Activated CD4-positive, alpha-beta T cell treated with anti-CD3 and anti-CD28 coated beads, Interleukin-2, amount 10 ng/mL, durations not matched to agents 7 days and 5 days (primary cell): ENCODE data around the gene PRKAR1B. TPM values are rescaled to one million over a fixed set of nuclear protein-coding genes. Genes with fewer than 3 reads are reported as not detected.
"Not testable (repeated sequence)": the region's sequence is repeated elsewhere in the genome, so short reads cannot be mapped to it uniquely, and the experiment has no call there.

ENCODE experiments used
- CTCF ChIA-PET: fragments of 350-600 bp; sonication (Branson Sonifier 250); formaldehyde crosslinking; loops from one replicate; lab custom pipeline; 2021; ENCODE audit warnings: antibody characterized with exemption; lab: Charles Lee
- POLR2A ChIA-PET: fragments of 350-600 bp; sonication (Branson Sonifier 250); formaldehyde crosslinking; loops from one replicate; lab custom pipeline; 2021; ENCODE audit warnings: antibody characterized with exemption; lab: Charles Lee
- DNase-seq: peaks from one replicate; pipeline ENCODE4 v3.0.0-alpha.2; 2020
- H3K27ac Mint-ChIP-seq: one replicate; pipeline ENCODE4 v1.8.0; 2021; ENCODE audit warnings: mild to moderate bottlenecking, moderate library complexity, mixed read lengths
- H3K27me3 Mint-ChIP-seq: one replicate; pipeline ENCODE4 v1.8.0; 2021; ENCODE audit warnings: mixed read lengths
- H3K36me3 Mint-ChIP-seq: one replicate; pipeline ENCODE4 v1.8.0; 2021; ENCODE audit warnings: low read depth, mixed read lengths
- H3K4me1 Mint-ChIP-seq: one replicate; pipeline ENCODE4 v1.8.0; 2021; ENCODE audit warnings: mixed read lengths
- H3K4me3 Mint-ChIP-seq: one replicate; pipeline ENCODE4 v1.8.0; 2021; ENCODE audit warnings: mild to moderate bottlenecking, moderate library complexity, mixed read lengths
- H3K9me3 Mint-ChIP-seq: one replicate; pipeline ENCODE4 v1.8.0; 2021; ENCODE audit warnings: mixed read lengths
- total RNA-seq, 2 experiments: library from RNA; stranded (reverse); gene quantifications; one replicate each; pipeline ENCODE4 v1.2.3, GENCODE V29; 2021

Gene PRKAR1B
- total RNA-seq, 2 experiments from 2014 or later: 29.8 to 32.5 TPM

DNA sequence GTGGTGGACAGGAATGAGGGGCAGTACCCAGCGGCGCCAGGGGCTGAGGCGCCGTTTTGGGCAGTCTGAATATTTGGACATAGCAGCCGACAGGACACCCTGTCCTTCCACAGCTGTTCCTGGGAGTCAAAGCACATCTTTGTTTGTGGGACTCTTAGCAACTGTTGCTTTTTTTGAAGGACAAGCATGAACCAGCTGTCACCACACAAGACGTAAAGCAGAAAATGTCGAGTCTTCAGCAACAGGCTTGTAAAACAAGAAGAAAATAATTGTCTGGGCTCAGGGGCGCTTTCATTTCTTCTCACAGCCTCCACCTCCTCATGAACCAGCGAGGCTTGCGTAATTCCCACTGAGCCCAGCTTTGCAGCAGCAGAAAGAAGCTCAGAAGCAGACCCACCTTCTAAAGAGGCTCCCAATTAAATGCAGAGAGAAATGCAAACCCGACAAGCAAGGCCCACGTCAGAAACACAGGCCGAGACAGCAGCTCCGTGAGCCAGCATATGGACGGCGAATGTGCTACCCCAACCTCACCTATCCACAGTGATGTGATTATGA lies 69.4 kb downstream of the PRKAR1B start:
- no peaks in the 10 kb centered on the region for H3K27me3 Mint-ChIP-seq
- no peak overlapping the region for H3K27ac Mint-ChIP-seq
- POLR2A ChIA-PET: no interaction called here
- CTCF ChIA-PET: no interaction called here
- H3K4me3 Mint-ChIP-seq: no peak overlapping the region
- DNase-seq: no peak
- peaks cover 9% of the 10 kb centered on the region for H3K9me3 Mint-ChIP-seq
- H3K36me3 Mint-ChIP-seq: peaks cover 12% of the 10 kb centered on the region
- H3K4me1 Mint-ChIP-seq: peaks cover 2% of the 10 kb centered on the region

DNA sequence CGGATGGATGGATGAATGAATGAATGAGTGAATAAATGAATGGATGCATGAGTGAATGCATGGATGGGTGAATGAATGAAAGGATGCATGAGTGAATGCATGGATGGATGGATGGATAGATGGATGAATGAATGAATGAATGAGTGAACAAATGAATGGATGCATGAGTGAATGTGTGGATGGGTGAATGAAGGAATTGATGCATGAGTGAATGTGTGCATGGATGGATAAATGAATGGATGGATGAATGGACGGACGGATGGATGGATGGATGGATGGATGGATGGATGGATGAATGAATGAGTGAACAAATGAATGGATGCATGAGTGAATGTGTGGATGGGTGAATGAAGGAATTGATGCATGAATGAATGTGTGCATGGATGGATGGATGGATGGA lies 70.1 kb downstream of the PRKAR1B start:
- peaks cover 11% of the 10 kb centered on the region for H3K36me3 Mint-ChIP-seq
- CTCF ChIA-PET, H3K27ac Mint-ChIP-seq, POLR2A ChIA-PET, DNase-seq, H3K4me3 Mint-ChIP-seq, H3K9me3 Mint-ChIP-seq, H3K27me3 Mint-ChIP-seq, H3K4me1 Mint-ChIP-seq: not testable (repeated sequence)

DNA sequence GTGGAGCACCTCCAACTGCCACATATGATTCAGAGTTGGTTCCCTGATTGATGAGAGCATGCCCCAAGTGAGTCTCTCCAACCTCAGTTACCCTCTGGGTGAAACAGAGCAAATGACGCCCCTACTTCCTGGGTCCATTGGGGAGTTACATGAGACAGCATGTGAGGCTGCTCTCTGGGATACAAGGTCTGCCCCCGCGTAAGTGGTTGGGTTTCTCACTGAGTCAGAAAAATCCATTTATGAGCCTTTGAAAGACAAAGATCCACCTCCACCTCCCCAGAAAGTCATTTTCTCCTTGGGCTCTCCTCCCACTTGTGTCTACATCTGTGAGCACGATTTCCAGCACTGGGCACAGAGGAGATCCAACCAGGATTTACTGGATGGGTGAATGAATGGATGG lies 71.3 kb downstream of the PRKAR1B start:
- CTCF ChIA-PET: no interaction called here
- no peak for DNase-seq
- no peaks in the 10 kb centered on the region for H3K4me1 Mint-ChIP-seq
- peaks cover 9% of the 10 kb centered on the region for H3K9me3 Mint-ChIP-seq
- no peaks in the 10 kb centered on the region for H3K27me3 Mint-ChIP-seq
- peaks cover 11% of the 10 kb centered on the region for H3K36me3 Mint-ChIP-seq
- H3K27ac Mint-ChIP-seq: no peak overlapping the region
- POLR2A ChIA-PET: no interaction called here
- H3K4me3 Mint-ChIP-seq: no peak overlapping the region

DNA sequence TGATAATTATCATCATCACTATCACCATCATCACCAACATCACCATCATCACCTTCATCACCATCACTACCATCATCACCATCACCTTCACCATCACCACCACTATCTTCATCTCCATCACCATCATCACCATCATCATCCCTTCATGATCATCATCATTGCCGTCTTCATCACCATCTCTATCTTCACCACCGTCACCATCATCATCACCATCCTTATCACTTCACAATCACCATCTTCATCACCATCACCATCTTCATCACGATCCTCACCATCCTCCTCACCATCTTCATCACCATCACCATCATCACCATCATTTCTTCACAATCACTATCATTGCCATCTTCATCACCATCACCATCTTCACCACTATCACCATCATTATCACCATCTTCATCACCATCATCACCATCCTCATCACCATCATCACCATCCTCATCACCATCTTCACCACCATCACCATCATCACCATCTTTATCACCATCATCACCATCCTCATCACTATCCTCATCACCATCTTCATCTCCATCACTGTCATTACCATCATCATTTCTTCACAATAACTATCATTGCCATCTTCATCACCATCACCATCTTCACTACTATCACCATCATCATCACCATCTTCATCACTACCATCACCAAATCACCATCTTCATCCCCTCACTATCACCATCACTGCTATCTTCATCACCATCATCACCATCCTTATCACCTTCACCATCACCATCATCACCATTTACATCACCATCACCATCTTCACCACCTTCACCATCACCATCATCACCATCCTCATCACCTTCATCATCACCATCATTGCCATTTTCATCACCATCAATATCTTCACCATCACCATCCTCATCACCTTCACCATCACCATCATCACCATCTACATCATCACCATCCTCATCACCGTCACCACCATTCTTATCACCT lies 73.0 kb downstream of the PRKAR1B start:
- no peaks in the 10 kb centered on the region for H3K4me1 Mint-ChIP-seq
- H3K27me3 Mint-ChIP-seq: no peaks in the 10 kb centered on the region
- H3K4me3 Mint-ChIP-seq: no peak overlapping the region
- ChIA-PET POLR2A (no interaction called here), CTCF (interaction anchor here (0.5 kb wide), 1 partner anchor 114 kb away, joined by 4 read pairs; no protein-coding TSS in a partner anchor)
- H3K36me3 Mint-ChIP-seq: peaks cover 8% of the 10 kb centered on the region
- DNase-seq: no peak
- peaks cover 6% of the 10 kb centered on the region for H3K9me3 Mint-ChIP-seq
- H3K27ac Mint-ChIP-seq: no peak overlapping the region

DNA sequence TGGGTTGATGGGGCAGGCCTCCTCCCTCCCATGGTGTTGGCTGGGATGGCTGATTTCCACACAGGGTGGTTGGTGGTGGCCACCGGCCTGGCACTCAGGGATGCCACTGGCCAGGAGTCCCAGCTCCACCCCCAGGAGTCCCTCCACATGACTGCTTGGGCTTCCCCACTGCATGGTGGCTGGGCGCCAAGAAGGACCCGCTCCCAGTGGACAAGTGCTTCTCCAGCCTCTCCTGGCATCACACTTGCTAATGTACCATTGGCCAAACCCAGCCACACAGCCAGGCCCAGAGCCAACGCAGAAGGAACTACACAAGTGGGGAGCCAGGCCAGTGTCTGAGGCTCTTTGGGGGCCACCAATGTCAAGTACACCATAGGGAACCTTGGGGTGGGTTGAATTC lies 74.2 kb downstream of the PRKAR1B start:
- no peaks in the 10 kb centered on the region for H3K27me3 Mint-ChIP-seq
- no peak overlapping the region for H3K27ac Mint-ChIP-seq
- H3K4me1 Mint-ChIP-seq: no peaks in the 10 kb centered on the region
- H3K9me3 Mint-ChIP-seq: no peaks in the 10 kb centered on the region
- ChIA-PET POLR2A (no interaction called here), CTCF (no interaction called here)
- no peak overlapping the region for H3K4me3 Mint-ChIP-seq
- DNase-seq: no peak
- peaks cover 2% of the 10 kb centered on the region for H3K36me3 Mint-ChIP-seq

DNA sequence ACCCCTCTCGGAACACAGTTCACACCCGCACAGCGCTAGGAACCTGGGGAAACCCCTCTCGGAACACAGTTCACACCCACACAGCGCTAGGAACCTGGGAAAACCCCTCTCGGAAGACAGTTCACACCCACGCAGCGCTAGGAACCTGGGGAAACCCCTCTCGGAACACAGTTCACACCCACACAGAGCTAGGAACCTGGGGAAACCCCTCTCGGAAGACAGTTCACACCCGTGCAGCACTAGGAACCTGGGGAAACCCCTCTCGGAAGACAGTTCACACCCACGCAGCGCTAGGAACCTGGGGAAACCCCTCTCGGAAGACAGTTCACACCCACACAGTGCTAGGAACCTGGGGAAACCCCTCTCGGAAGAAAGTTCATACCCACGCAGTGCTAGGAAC lies 74.9 kb downstream of the PRKAR1B start:
- H3K4me3 Mint-ChIP-seq, CTCF ChIA-PET, DNase-seq, H3K36me3 Mint-ChIP-seq, H3K27me3 Mint-ChIP-seq, H3K27ac Mint-ChIP-seq, H3K9me3 Mint-ChIP-seq, POLR2A ChIA-PET, H3K4me1 Mint-ChIP-seq: not testable (repeated sequence)

DNA sequence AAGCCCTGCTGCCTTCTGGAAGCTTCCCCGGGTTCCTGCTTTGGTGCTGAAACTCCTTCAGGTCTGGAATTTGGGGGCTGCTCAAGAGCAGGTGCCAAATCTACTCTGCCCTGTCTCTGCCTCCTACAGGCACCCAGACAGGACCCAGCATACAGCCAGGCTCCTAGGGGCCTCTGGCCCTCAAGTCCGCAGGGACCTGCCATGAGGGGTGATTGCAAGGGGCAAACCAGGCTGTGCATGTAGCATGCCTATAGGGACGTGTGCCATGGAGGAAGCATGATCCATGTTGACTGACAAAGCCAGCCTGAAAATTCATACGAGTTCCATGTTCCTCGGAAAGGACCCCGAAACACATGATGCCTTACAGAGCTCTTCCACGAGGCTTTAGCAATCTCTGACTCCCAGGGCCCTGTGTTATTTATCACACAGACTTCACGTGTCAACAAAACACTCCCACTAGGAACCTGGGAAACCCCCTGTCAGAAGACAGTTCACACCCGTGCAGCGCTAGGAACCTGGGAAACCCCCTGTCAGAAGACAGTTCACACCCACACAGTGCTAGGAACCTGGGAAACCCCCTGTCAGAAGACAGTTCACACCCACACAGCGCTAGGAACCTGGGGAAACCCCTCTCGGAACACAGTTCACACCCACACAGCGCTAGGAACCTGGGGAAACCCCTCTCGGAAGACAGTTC lies 75.9 kb downstream of the PRKAR1B start:
- H3K9me3 Mint-ChIP-seq: no peaks in the 10 kb centered on the region
- no peak overlapping the region for H3K27ac Mint-ChIP-seq
- no peaks in the 10 kb centered on the region for H3K36me3 Mint-ChIP-seq
- no peak for DNase-seq
- CTCF ChIA-PET: no interaction called here
- no peak overlapping the region for H3K4me3 Mint-ChIP-seq
- H3K27me3 Mint-ChIP-seq: no peaks in the 10 kb centered on the region
- POLR2A ChIA-PET: no interaction called here
- no peaks in the 10 kb centered on the region for H3K4me1 Mint-ChIP-seq

DNA sequence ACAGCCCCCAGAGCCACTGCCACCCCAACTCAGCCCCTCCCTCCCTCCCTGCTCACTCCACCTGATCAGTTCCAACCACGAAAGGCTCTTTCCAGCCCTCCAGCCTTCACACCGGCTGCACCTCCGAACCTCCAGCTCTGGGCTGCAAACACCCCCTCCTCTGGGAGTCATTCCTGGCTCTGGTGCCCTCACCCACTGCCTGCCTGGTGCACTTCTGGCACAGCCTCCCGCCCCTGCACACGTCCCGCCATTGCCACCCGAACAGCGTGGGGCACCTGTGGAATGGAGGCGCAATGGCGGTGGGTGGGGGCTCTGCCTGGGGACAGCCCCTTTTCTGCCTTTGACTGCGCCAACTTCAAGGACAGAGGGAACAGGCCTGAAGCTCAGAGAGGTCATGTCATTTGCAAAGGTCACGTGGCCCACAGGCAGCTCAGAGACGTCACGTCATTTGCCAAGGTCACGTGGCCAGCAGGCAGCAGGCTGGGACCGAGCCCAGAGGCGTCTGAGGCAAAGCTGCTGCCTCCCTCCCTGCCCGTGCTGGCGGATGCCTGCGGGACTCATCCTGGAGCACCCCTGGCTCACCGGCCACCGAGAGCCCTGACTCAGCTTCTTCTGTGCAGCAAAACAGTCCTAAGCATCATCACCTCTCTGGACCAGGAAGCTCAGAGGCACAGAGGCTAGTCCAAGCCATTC lies 76.6 kb downstream of the PRKAR1B start:
- H3K9me3 Mint-ChIP-seq: no peaks in the 10 kb centered on the region
- H3K4me1 Mint-ChIP-seq: no peaks in the 10 kb centered on the region
- no peak for DNase-seq
- H3K27me3 Mint-ChIP-seq: no peaks in the 10 kb centered on the region
- H3K4me3 Mint-ChIP-seq: no peak overlapping the region
- ChIA-PET POLR2A (no interaction called here), CTCF (interaction anchor here (0.7 kb wide), 1 partner anchor 92 kb away, joined by 3 read pairs; no protein-coding TSS in a partner anchor)
- no peak overlapping the region for H3K27ac Mint-ChIP-seq
- H3K36me3 Mint-ChIP-seq: no peaks in the 10 kb centered on the region

DNA sequence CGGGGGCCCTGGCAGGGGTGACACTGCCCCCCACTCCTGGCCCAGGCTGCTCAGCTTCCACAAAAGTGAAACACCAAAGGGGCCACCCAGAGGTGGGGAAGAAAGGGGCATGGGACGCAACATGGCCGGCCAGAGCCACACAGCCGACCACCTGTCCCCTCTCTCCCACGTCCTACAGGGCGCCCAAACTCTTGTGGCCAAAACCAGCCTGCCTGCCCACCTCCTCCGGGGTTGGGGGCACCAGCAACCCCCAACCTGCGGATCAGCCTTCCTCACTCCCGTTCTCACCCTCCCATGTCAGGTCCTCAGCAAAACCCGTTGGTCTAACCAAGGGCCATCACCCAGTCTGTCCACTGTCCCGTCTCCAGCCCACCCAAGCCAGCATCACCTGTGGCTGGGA lies 80.1 kb downstream of the PRKAR1B start:
- POLR2A ChIA-PET: no interaction called here
- Mint-ChIP-seq H3K4me3 (no peak overlapping the region), H3K36me3 (peaks cover 8% of the 10 kb centered on the region), H3K27ac (no peak overlapping the region), H3K27me3 (no peaks in the 10 kb centered on the region), H3K4me1 (no peaks in the 10 kb centered on the region), H3K9me3 (peaks cover 3% of the 10 kb centered on the region)
- no peak for DNase-seq
- CTCF ChIA-PET: interaction anchor here (0.9 kb wide), 1 partner anchor 10 kb away, joined by 3 read pairs; no protein-coding TSS in a partner anchor

DNA sequence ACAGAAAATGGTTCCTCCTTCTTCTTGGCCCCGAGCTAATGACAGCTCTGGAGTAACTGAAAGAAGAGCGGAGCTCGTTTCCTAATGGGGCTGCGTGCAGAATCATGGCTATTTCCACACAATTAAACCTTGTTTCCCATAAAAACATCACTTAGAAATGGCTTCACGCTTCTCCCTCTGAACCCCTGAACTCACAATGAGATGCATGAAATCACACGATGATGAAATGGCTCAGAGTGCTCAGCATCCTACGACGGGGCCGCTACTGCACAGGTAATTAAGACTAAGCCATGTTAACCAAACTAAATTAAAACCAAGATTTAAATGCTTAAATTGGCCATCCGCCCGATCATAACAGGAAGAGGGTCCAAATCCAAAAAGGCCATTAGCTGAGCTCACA lies 80.6 kb downstream of the PRKAR1B start:
- ChIA-PET POLR2A (no interaction called here), CTCF (interaction anchor here (0.9 kb wide), 1 partner anchor 10 kb away, joined by 3 read pairs; no protein-coding TSS in a partner anchor)
- DNase-seq: no peak
- Mint-ChIP-seq H3K4me3 (no peak overlapping the region), H3K36me3 (peaks cover 8% of the 10 kb centered on the region), H3K27me3 (no peaks in the 10 kb centered on the region), H3K4me1 (peaks cover under 1% of the 10 kb centered on the region), H3K9me3 (peaks cover 3% of the 10 kb centered on the region), H3K27ac (no peak overlapping the region)

DNA sequence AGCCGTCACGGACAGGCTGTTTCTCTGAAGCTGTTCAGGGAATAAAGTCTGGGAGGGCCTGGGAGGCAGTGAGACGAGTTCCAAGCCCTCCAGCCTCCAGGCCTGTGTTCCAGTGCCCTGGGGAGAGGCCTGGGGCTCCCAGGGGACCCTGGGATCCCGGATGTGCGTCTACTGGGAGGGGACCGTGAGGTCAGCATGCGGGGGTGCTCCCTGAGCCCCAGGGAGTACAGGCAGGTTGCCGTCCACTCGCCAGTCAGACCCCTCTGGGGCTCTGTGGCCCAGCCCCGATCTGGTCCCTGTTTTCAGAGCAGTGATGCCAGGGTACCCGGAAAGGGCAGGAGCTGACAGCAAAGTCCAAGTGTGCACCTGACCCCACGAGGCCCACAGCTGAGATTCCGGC lies 81.5 kb downstream of the PRKAR1B start:
- ChIA-PET CTCF (interaction anchor here (0.6 kb wide), 1 partner anchor 176 kb away, joined by 5 read pairs; no protein-coding TSS in a partner anchor), POLR2A (no interaction called here)
- H3K36me3 Mint-ChIP-seq: peaks cover 12% of the 10 kb centered on the region
- H3K4me3 Mint-ChIP-seq: no peak overlapping the region
- H3K9me3 Mint-ChIP-seq: peaks cover 3% of the 10 kb centered on the region
- H3K4me1 Mint-ChIP-seq: peaks cover 7% of the 10 kb centered on the region
- DNase-seq: no peak
- no peaks in the 10 kb centered on the region for H3K27me3 Mint-ChIP-seq
- no peak overlapping the region for H3K27ac Mint-ChIP-seq

DNA sequence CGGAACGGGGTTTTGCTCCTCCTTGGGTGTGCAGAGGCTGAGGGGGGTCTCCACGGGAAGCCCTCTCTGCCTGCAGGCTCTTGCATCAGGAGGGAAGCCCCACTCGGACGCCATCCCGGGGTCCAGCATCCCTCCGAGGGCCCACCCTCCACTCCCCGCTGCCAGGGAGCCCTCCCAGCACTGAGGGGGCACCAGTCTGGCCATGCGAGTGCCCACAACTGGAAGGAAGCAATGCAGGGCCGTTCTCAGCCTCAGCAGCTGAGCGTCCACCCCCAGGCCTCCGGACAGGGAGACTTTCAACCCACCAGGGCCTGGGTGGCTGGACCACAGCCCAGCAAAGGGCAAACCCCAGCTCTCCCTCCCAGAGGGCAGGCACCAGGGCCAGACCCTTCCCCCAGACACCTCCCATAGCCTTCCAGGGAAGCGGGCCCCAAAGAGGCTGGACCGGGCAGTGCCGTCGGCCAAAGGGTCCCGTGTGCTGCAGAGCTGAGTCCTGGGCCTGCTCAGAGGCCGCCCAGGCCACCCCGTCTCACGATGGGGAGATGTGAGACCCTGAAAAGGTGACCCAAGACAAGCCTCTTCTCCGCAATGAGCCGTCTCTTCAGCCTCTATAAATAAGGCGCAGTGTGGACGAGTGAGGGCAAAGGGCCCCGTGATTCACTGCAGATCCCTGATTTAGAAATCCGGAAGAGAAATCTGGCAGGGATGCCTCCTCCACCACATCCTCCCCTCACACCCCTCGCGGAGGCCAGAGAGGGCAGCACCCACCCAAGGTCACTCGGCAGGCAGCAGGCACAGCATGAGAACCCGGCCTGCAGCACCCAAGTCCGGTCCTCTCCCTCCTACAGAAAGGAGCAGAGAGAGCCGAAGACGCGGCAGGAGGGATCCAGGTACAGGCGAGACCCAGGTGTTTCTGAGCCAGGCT lies 82.4 kb downstream of the PRKAR1B start:
- Mint-ChIP-seq H3K4me3 (no peak overlapping the region), H3K36me3 (peaks cover 12% of the 10 kb centered on the region), H3K27ac (no peak overlapping the region), H3K27me3 (no peaks in the 10 kb centered on the region), H3K9me3 (peaks cover 3% of the 10 kb centered on the region), H3K4me1 (peaks cover 13% of the 10 kb centered on the region)
- CTCF ChIA-PET: no interaction called here
- no peak for DNase-seq
- POLR2A ChIA-PET: no interaction called here
